Umbilical cord (tissue), 2 donors: Measurements from ENCODE around the gene PTPRR. TPM values are rescaled to one million over a fixed set of nuclear protein-coding genes. Genes with fewer than 3 reads are reported as not detected.
A peak's percentile ranks its signal among the peaks of the same experiment; 100 is the strongest.

Experiments
- DNase-seq: peaks from one replicate; pipeline ENCODE4 v3.0.0-alpha.2; 2015; ENCODE audit warnings: low spot score
- total RNA-seq: library from RNA; depleted of rRNA; stranded (reverse); fragments of >200 nt; gene quantifications from one replicate; pipeline ENCODE4 v1.2.3, GENCODE V29; 2014; ENCODE audit warnings: low replicate concordance; ENCODE audit not compliant: insufficient read depth

Gene PTPRR
- total RNA-seq, 1 donor from 2014 or later = 17.3 TPM

- DNase-seq = no peak
Measured at GRCh38 chr12:70918321-70918720, 2.2 kb downstream of the PTPRR start.

GRCh38 chr12:70910666-70911065 lies 9.9 kb downstream of the PTPRR start:
- DNase-seq = no peak

GRCh38 chr12:70908978-70909377 lies 11.6 kb downstream of the PTPRR start:
- no peak for DNase-seq

GRCh38 chr12:70907412-70907811 lies 13.1 kb downstream of the PTPRR start:
- no peak for DNase-seq

GRCh38 chr12:70895956-70896355 lies 24.6 kb downstream of the PTPRR start:
- DNase-seq = no peak

GRCh38 chr12:70892593-70892992 lies 27.9 kb downstream of the PTPRR start:
- no peak for DNase-seq

- no peak for DNase-seq
Measured at GRCh38 chr12:70890895-70891832, 29.4 kb downstream of the PTPRR start.

GRCh38 chr12:70885956-70886355 lies 34.6 kb downstream of the PTPRR start:
- DNase-seq = peak; percentile 76

- DNase-seq = no peak
Measured at GRCh38 chr12:70883855-70884254, 36.7 kb downstream of the PTPRR start.

GRCh38 chr12:70880744-70881143 lies 39.8 kb downstream of the PTPRR start:
- DNase-seq = no peak

- DNase-seq = peak; percentile 30
Measured at GRCh38 chr12:70876952-70877351, 43.6 kb downstream of the PTPRR start.

- no peak for DNase-seq
Measured at GRCh38 chr12:70875628-70876027, 44.9 kb downstream of the PTPRR start.

GRCh38 chr12:70854881-70855568 lies 65.5 kb downstream of the PTPRR start:
- peak; percentile 9 for DNase-seq

- no peak for DNase-seq
Measured at GRCh38 chr12:70854138-70854537, 66.4 kb downstream of the PTPRR start.

- DNase-seq = peak; percentile 46
Measured at GRCh38 chr12:70853326-70853725, 67.2 kb downstream of the PTPRR start.

GRCh38 chr12:70852416-70853150 lies 68.0 kb downstream of the PTPRR start:
- peak; percentile 20 for DNase-seq

GRCh38 chr12:70849265-70849960 lies 71.1 kb downstream of the PTPRR start:
- peak; percentile 30 for DNase-seq

- DNase-seq = peak; percentile 9
Measured at GRCh38 chr12:70847871-70848270, 72.7 kb downstream of the PTPRR start.

- DNase-seq = no peak
Measured at GRCh38 chr12:70845268-70845667, 75.3 kb downstream of the PTPRR start.

GRCh38 chr12:70843363-70843762 lies 77.2 kb downstream of the PTPRR start:
- no peak for DNase-seq

GRCh38 chr12:70842942-70843341 lies 77.6 kb downstream of the PTPRR start:
- no peak for DNase-seq
